Measurements from ENCODE around the gene IQGAP2.

IQGAP2 gene

GRCh38 chr5:76383126-76383832, 19.8 kb upstream of the IQGAP2 start:
- DNase-seq (ENCODE audit: low spot score), result no peak

DNA sequence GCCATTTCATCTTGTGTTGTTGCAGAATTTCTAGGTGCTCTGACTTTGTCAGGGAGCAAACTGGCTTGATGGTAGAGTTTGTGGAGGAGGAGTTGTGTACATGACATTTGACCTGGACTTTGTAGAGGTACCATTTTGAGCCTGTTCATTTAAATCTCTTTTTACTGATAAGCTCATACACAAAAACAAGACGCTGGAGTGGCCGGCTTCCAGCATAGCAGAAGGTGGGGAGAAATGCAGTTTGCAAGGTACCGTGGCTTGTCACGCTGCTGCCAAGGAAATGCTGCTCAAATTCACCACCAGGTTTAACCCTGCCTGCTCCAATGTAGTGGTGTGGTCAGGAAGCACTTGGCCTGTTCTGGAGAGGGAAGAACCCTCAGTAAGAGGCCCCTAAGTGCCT, 18.9 kb upstream of the IQGAP2 start:
- no peak for DNase-seq (ENCODE audit: low spot score)

GRCh38 chr5:76384705-76385104, 18.4 kb upstream of the IQGAP2 start:
- no peak for DNase-seq (ENCODE audit: low spot score)

GRCh38 chr5:76385540-76385939, 17.5 kb upstream of the IQGAP2 start:
- DNase-seq (ENCODE audit: low spot score), result no peak

GRCh38 chr5:76386360-76386759, 16.7 kb upstream of the IQGAP2 start:
- DNase-seq (ENCODE audit: low spot score), result no peak

- no peak for DNase-seq (ENCODE audit: low spot score)
Observed at GRCh38 chr5:76388236-76388635, 14.8 kb upstream of the IQGAP2 start.

DNA sequence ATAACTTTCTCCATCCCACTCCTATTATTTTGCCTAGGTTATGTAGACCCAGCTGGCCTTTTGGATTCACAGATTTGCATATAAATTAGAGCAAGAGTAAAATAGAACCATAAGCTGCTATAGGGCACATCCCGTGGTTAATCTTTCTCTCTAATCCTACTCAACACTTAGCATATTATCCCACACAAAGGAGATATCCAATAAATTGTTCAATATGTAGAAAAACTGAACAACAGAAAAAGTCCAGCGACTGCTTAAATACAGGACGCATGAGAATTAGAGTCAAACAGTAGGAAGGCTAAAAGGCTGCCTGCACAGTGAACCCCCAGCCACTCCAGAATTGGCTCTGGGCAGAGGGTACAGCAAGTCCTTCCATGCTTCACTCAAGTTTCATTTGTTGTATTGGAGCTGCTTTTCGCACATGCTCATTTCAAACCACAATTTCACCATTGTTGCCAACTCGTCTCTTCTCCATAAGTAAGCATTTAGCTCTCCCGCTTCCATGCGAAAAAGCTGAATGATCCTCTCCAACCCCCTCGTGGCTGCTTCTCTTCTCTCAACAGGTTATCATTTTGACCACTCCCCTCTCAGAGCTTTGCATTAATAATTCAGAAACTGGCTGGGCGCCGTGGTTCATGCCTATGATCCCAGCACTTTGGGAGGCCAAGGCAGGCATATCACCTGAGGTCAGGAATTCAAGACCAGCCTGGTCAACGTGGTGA, 14.1 kb upstream of the IQGAP2 start:
- no peak for DNase-seq (ENCODE audit: low spot score)

GRCh38 chr5:76389513-76390154, 13.5 kb upstream of the IQGAP2 start:
- DNase-seq (ENCODE audit: low spot score), result no peak

DNA sequence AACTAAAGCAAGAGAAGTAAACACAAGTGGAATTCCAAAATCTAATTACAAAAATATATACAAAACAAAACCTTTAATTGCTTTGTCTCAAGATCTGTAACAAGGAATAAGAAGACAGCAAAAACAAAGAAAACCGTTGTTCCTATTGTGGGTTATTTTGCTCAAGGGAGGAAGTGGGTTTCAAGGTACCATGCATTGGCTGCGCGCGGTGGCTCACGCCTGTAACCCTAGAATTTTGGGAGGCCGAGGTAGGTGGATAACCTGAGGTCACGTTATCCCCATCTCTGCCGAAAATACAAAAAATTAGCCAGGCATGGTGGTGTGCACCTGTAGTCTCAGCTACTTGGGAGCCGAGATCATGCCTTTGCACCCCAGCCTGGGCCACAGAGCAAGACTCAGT, 12.1 kb upstream of the IQGAP2 start:
- no peak for DNase-seq (ENCODE audit: low spot score)

DNA sequence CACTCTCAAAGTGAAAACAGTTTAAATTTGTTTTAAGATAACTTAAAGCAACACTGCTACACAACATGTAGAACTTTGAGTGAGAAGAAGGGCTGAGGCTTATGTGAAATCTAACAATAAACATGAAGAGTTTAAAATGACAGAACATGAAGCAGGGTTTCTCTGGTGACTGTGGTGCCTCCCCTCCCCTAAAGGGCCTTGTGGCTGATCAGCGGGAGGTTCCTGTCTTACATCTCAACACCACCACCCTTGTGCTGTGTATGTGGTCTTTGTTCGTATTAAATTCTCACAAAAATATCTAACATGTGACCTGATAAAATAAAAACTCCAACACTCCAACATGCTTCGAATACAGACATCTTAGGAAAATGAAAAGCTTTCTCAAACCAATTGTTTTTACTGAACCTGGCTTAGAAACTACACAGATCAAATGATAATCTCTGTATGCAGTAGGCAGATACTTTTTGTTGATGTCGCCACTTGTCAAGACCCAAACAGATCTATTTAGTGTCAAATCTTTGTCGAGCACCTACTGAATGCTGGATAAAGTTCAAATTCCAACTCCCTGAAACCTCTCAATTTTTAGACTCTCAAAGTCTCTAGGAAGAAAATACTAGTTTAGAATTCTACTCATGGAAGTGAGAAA, 9.9 kb upstream of the IQGAP2 start:
- DNase-seq (ENCODE audit: low spot score), result no peak

GRCh38 chr5:76397200-76397599, 5.9 kb upstream of the IQGAP2 start:
- no peak for DNase-seq (ENCODE audit: low spot score)

GRCh38 chr5:76399268-76399667, 3.8 kb upstream of the IQGAP2 start:
- no peak for DNase-seq (ENCODE audit: low spot score)

GRCh38 chr5:76400466-76400865, 2.6 kb upstream of the IQGAP2 start:
- DNase-seq (ENCODE audit: low spot score), result no peak

- no peak for DNase-seq (ENCODE audit: low spot score)
Observed at GRCh38 chr5:76401801-76402250, 1.3 kb upstream of the IQGAP2 start.

GRCh38 chr5:76402251-76402885, 717 bp upstream of the IQGAP2 start:
- no peak for DNase-seq (ENCODE audit: low spot score)

- DNase-seq (ENCODE audit: low spot score), result no peak
Observed at GRCh38 chr5:76403766-76404222, 709 bp downstream of the IQGAP2 start.

GRCh38 chr5:76404223-76405211, 1.4 kb downstream of the IQGAP2 start:
- no peak for DNase-seq (ENCODE audit: low spot score)

- no peak for DNase-seq (ENCODE audit: low spot score)
Observed at GRCh38 chr5:76406014-76406413, 2.9 kb downstream of the IQGAP2 start.

DNA sequence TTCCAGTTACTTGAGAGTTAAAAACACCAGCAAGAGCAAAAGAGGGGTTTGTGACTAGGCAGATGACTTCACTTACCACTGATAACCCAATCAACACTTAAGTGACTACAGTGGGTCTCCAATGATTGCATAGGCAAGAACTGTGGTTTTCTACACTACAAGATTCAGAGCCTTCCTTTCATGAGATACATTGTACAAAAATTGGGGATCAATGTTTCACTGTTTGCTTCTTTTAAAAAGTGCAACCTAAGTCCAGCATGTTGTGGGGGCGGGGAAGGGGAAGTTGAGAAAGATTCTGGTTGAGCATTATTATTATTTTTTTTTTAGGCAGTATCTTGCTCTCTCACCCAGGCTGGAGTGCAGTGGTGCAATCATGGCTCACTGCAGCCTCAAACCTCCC, 3.6 kb downstream of the IQGAP2 start:
- DNase-seq (ENCODE audit: low spot score), result no peak

DNA sequence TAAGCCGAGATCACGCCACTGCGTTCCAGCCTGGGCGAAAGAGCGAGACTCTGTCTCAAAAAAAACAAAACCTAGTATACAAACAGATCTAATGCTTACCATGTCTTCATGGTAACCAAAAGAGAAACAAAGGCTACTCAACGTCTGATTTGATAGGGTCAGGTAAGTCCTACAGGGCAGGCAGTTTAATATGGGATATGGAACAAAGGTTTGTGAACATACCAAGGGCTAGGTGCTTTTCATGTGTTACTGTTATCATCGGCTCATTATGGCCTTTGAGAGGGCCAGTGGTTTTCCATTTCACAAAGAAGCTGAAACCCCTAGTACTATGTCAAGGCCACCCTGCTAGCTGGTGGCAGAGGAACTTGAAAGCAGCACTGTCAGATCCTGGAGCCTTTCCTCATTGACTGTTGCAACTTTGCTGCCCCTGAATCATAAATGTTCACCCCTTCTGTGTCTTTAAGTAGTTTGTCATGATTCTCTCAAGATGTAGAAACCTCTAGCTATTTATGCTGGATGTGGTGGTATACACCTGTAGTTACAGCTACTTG, 5.1 kb downstream of the IQGAP2 start:
- no peak for DNase-seq (ENCODE audit: low spot score)

Data from SK-N-DZ (cell line).